Measurements from ENCODE around the gene RAB24.
"Not testable (repeated sequence)": the region's sequence is repeated elsewhere in the genome, so short reads cannot be mapped to it uniquely, and the experiment has no call there.

The RAB24 gene

GRCh38 chr5:177269232-177269895 is 34.2 kb downstream of the RAB24 start:
- no peak overlapping the region for H3K4me3 ChIP-seq (ENCODE audit: low read depth, low read length)
- no peak for TF ChIP-seq CTCF (IDR thresholded peaks at IDR 0.05; ENCODE audit: borderline replicate concordance, insufficient read depth, low read depth, low read length)

GRCh38 chr5:177265395-177265794 is 38.1 kb downstream of the RAB24 start:
- no peak for TF ChIP-seq CTCF (IDR thresholded peaks at IDR 0.05; ENCODE audit: borderline replicate concordance, insufficient read depth, low read depth, low read length)
- no peak overlapping the region for H3K4me3 ChIP-seq (ENCODE audit: low read depth, low read length)

GRCh38 chr5:177264178-177264577 is 39.3 kb downstream of the RAB24 start:
- no peak overlapping the region for H3K4me3 ChIP-seq (ENCODE audit: low read depth, low read length)
- no peak for TF ChIP-seq CTCF (IDR thresholded peaks at IDR 0.05; ENCODE audit: borderline replicate concordance, insufficient read depth, low read depth, low read length)

GRCh38 chr5:177261510-177261909 is 42.0 kb downstream of the RAB24 start:
- no peak overlapping the region for H3K4me3 ChIP-seq (ENCODE audit: low read depth, low read length)
- TF ChIP-seq CTCF (IDR thresholded peaks at IDR 0.05; ENCODE audit: borderline replicate concordance, insufficient read depth, low read depth, low read length), result no peak

GRCh38 chr5:177260961-177261360 is 42.6 kb downstream of the RAB24 start:
- no peak overlapping the region for H3K4me3 ChIP-seq (ENCODE audit: low read depth, low read length)
- TF ChIP-seq CTCF (IDR thresholded peaks at IDR 0.05; ENCODE audit: borderline replicate concordance, insufficient read depth, low read depth, low read length), result no peak

- H3K4me3 ChIP-seq (ENCODE audit: low read depth, low read length), result not testable (repeated sequence)
These were observed 44.8 kb downstream of the RAB24 start for GRCh38 chr5:177258711-177259110.

GRCh38 chr5:177256296-177256695 is 47.2 kb downstream of the RAB24 start:
- no peak overlapping the region for H3K4me3 ChIP-seq (ENCODE audit: low read depth, low read length)
- TF ChIP-seq CTCF (IDR thresholded peaks at IDR 0.05; ENCODE audit: borderline replicate concordance, insufficient read depth, low read depth, low read length), result no peak

Measured in GM12875 (cell line).